ENCODE data around the gene DHRSX. TPM values are rescaled to one million over a fixed set of nuclear protein-coding genes. Genes with fewer than 3 reads are reported as not detected.

Gene DHRSX
- total RNA-seq, 3 donors from 2014 or later (not counting 1 experiment from before 2014, with no cell fraction given), result 21.5 to 26.1 (median 22.9) TPM

DNA sequence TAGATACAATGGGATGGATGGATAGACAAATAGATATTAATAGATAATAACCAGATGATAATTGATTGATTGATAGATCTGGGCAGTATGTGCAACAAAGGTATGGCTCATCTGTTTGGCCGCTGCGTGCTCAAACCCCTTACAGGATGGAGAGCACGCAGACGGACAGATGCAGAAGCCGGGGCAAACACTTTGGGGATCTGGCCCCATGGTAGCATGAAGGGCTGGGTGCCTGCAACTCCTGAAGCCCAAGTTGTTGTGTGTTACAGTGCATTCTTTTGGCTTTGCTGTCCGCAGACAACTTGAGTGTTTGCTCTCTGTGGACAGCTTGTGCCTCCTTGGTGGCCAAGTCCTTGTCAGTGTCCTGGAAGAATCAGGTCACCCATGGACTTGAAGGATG, 10.6 kb upstream of the DHRSX start:
- no peaks in the 10 kb centered on the region for H3K9me3 Mint-ChIP-seq
- H3K27ac ChIP-seq (ENCODE audit: low read length), result no peak overlapping the region
- no peaks in the 10 kb centered on the region for H3K36me3 ChIP-seq (ENCODE audit: control insufficient read depth, insufficient read depth, low read length)
- DNase-seq (no peak), ATAC-seq (no peak)
- H3K4me3 Mint-ChIP-seq, result no peak overlapping the region
- no peaks in the 10 kb centered on the region for H3K4me1 ChIP-seq (ENCODE audit: control insufficient read depth, insufficient read depth, low read length)
- TF ChIP-seq CTCF (IDR thresholded peaks at IDR 0.05), result no peak
- no peaks in the 10 kb centered on the region for H3K4me1 Mint-ChIP-seq
- no peak overlapping the region for H3K4me3 ChIP-seq (ENCODE audit: low read length)
- no peaks in the 10 kb centered on the region for H3K27me3 ChIP-seq (ENCODE audit: control insufficient read depth, insufficient read depth, low read length)
- H3K9me3 ChIP-seq (ENCODE audit: control insufficient read depth, insufficient read depth, low read length), result no peaks in the 10 kb centered on the region
- 96% methylated on average over 6 of the region's 6 CpGs for WGBS (ENCODE audit: insufficient coverage)
- intact Hi-C loops (cut with micrococcal nuclease), result no loop called here
- no peak overlapping the region for H3K27ac Mint-ChIP-seq
- peaks cover 0 to 9% of the 10 kb centered on the region in 2 donors for H3K27me3 Mint-ChIP-seq (ENCODE audit: low read depth in 2 of 2)
- no peaks in the 10 kb centered on the region for H3K36me3 Mint-ChIP-seq

- ATAC-seq, result no peak
- WGBS (ENCODE audit: insufficient coverage), result 84% methylated on average over 9 of the region's 9 CpGs
- Histone ChIP-seq H3K27me3 (ENCODE audit: control insufficient read depth, insufficient read depth, low read length) (no peaks in the 10 kb centered on the region), H3K9me3 (ENCODE audit: control insufficient read depth, insufficient read depth, low read length) (no peaks in the 10 kb centered on the region), H3K27ac (ENCODE audit: low read length) (no peak overlapping the region), H3K4me3 (ENCODE audit: low read length) (no peak overlapping the region), H3K36me3 (ENCODE audit: control insufficient read depth, insufficient read depth, low read length) (no peaks in the 10 kb centered on the region), H3K4me1 (ENCODE audit: control insufficient read depth, insufficient read depth, low read length) (no peaks in the 10 kb centered on the region)
- Mint-ChIP-seq H3K4me1 (no peaks in the 10 kb centered on the region), H3K36me3 (no peaks in the 10 kb centered on the region), H3K27me3 (ENCODE audit: low read depth in 2 of 2) (peaks cover 0 to 5% of the 10 kb centered on the region in 2 donors), H3K4me3 (no peak overlapping the region), H3K27ac (no peak overlapping the region), H3K9me3 (no peaks in the 10 kb centered on the region)
- intact Hi-C loops (cut with micrococcal nuclease), result no loop called here
- no peak for TF ChIP-seq CTCF (IDR thresholded peaks at IDR 0.05)
- DNase-seq, result no peak
Observed at GRCh38 chrX:2508648-2509335, 8.0 kb upstream of the DHRSX start.

GRCh38 chrX:2507904-2508627, 7.3 kb upstream of the DHRSX start:
- Mint-ChIP-seq H3K27ac (no peak overlapping the region), H3K4me3 (no peak overlapping the region), H3K36me3 (no peaks in the 10 kb centered on the region), H3K9me3 (no peaks in the 10 kb centered on the region), H3K27me3 (ENCODE audit: low read depth in 2 of 2) (peaks cover 0 to 5% of the 10 kb centered on the region in 2 donors), H3K4me1 (no peaks in the 10 kb centered on the region)
- H3K36me3 ChIP-seq (ENCODE audit: control insufficient read depth, insufficient read depth, low read length), result no peaks in the 10 kb centered on the region
- no peak for TF ChIP-seq CTCF (IDR thresholded peaks at IDR 0.05)
- no peak overlapping the region for H3K27ac ChIP-seq (ENCODE audit: low read length)
- DNase-seq, result no peak
- intact Hi-C loops (cut with micrococcal nuclease), result no loop called here
- no peaks in the 10 kb centered on the region for H3K4me1 ChIP-seq (ENCODE audit: control insufficient read depth, insufficient read depth, low read length)
- H3K9me3 ChIP-seq (ENCODE audit: control insufficient read depth, insufficient read depth, low read length), result no peaks in the 10 kb centered on the region
- H3K27me3 ChIP-seq (ENCODE audit: control insufficient read depth, insufficient read depth, low read length), result no peaks in the 10 kb centered on the region
- WGBS (ENCODE audit: insufficient coverage), result 91% methylated on average over 6 of the region's 8 CpGs
- no peak for ATAC-seq
- H3K4me3 ChIP-seq (ENCODE audit: low read length), result no peak overlapping the region
